ENCODE measurements around the gene GNAT3.

DNA sequence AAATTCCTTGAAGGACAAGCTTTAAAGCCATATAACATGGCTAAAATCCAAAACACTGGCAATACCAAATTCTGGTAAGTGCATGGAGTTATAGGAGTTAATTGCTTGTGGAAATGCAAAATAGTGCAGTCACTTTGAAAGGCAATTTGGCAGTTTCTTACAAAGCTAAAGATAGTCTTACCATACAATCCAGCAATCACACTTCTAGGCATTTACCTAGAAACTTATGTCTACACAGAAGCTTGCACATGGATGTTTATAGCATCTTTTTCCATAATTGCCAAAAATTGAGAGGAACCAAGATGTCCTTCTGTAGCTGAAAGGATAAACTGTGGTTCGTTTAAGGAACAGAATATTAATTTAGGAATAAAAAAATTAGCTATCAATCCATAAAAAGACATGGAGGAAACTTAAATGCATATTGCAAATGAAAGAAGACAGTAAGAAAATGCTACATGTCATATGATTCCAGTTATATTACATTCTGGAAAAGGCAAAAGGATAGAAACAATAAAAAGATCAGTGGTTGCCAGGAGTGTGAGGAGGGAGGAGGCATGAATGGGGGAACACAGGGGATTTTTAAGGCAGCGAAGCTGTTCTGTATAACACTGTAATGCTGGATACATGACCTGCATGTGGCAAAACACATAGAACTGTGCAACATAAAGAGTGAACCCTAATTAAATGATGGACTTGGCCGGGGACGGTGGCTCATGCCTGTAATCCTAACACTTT lies 51.9 kb downstream of the GNAT3 start:
- TF ChIP-seq, protein P1, sequence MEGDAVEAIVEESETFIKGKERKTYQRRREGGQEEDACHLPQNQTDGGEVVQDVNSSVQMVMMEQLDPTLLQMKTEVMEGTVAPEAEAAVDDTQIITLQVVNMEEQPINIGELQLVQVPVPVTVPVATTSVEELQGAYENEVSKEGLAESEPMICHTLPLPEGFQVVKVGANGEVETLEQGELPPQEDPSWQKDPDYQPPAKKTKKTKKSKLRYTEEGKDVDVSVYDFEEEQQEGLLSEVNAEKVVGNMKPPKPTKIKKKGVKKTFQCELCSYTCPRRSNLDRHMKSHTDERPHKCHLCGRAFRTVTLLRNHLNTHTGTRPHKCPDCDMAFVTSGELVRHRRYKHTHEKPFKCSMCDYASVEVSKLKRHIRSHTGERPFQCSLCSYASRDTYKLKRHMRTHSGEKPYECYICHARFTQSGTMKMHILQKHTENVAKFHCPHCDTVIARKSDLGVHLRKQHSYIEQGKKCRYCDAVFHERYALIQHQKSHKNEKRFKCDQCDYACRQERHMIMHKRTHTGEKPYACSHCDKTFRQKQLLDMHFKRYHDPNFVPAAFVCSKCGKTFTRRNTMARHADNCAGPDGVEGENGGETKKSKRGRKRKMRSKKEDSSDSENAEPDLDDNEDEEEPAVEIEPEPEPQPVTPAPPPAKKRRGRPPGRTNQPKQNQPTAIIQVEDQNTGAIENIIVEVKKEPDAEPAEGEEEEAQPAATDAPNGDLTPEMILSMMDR (conservative IDR thresholded peaks at IDR 0.05) = no peak
- no peak for TF ChIP-seq EZH2 (IDR thresholded peaks at IDR 0.05; ENCODE audit: low read depth)
